GM06990 (cell line): Measurements from ENCODE around the gene FIGLA.

Experiments used
- DNase-seq: peaks from one replicate; pipeline ENCODE4 v3.0.0-alpha.2; 2011; ENCODE audit not compliant: insufficient read length; ENCODE audit errors: extremely low read depth
- H3K27me3 ChIP-seq: replicated peaks from 2 replicates; pipeline ENCODE4 v1.6.0; 2011; ENCODE audit warnings: low read length; ENCODE audit not compliant: control insufficient read depth, insufficient read depth
- H3K36me3 ChIP-seq: 2 replicates; pipeline ENCODE4 v1.5.1; 2011; ENCODE audit warnings: low read length; ENCODE audit not compliant: control insufficient read depth, insufficient read depth
- H3K4me3 ChIP-seq: replicated peaks from 2 replicates; pipeline ENCODE4 v1.5.1; 2011; ENCODE audit warnings: low read depth, mild to moderate bottlenecking, control low read depth, low read length
- TF ChIP-seq, protein P1 (sequence below): IDR thresholded peaks from 2 replicates; pipeline ENCODE4 v1.5.1; 2011; ENCODE audit warnings: low read length, control low read depth, mild to moderate bottlenecking, inconsistent platforms; ENCODE audit not compliant: insufficient read depth, poor library complexity, severe bottlenecking

Gene FIGLA

DNA sequence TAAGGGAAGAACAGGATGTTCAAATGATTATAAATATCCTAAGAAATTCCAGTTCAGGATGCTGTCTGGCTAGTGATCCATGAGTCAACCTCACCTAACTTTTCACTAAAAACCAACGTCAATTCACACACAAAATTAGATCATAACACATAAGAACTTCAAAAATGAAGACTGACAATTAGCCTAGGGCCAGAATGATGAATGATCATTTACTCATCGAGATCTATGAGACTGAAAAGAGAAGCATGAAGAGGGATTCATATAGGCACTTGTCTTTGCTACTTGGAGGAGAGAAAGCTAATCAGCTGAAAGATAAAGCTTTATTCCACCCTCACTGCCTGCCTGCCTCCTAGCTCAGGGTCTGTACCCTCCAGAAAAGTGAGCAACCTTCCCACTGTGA, 52.3 kb downstream of the FIGLA start:
- Histone ChIP-seq H3K27me3 (0 out of 2 replicates have a peak, but pooled peaks cover 1% of the 10 kb centered on the region), H3K4me3 (no peak overlapping the region), H3K36me3 (no peaks in the 10 kb centered on the region)
- TF ChIP-seq, protein P1, sequence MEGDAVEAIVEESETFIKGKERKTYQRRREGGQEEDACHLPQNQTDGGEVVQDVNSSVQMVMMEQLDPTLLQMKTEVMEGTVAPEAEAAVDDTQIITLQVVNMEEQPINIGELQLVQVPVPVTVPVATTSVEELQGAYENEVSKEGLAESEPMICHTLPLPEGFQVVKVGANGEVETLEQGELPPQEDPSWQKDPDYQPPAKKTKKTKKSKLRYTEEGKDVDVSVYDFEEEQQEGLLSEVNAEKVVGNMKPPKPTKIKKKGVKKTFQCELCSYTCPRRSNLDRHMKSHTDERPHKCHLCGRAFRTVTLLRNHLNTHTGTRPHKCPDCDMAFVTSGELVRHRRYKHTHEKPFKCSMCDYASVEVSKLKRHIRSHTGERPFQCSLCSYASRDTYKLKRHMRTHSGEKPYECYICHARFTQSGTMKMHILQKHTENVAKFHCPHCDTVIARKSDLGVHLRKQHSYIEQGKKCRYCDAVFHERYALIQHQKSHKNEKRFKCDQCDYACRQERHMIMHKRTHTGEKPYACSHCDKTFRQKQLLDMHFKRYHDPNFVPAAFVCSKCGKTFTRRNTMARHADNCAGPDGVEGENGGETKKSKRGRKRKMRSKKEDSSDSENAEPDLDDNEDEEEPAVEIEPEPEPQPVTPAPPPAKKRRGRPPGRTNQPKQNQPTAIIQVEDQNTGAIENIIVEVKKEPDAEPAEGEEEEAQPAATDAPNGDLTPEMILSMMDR = no peak
- no peak for DNase-seq

DNA sequence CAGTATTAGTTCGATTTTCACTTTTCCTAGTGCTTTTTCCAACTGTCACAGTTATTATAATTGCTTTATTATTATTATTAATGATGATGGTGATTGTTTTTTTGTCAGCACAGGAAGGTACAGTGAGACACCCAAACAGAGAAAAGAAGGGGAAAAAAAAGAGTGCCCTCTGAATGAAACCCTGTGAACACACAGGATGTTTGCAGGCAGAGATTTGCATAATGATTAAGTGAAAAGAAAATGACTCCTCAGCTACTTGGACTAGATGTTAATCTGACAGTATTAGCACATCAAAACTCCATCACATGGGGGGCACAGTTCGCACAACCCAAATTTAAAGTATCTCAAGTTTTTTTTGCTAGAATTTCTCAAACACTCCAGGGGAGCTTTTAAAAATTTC, 55.4 kb downstream of the FIGLA start:
- no peak for DNase-seq
- TF ChIP-seq, protein P1 = no peak

DNA sequence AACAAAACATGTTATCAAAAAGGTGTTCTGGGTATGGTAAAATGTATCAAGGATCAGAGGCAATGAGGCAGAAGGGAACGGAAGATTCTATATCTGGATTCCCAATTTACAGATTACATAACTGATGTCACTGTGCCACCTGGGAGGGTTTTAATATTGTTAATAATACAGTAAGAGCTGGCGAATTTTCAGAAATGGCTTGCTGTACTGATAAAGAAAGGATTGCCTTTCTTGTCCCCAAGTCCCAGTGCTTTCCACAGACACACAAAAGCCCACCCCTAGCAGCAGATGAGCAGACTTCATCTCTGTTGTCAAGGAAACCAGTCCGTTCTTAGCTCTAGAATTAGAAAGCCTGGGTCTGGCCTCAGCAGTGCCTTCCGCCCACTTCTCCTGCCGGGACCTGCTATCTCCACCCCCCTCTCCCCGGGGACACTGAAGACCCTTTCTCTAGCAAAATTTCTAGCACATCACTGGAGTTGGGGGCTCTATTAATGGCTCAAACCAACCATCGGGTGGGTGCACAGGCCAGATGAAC, 56.7 kb downstream of the FIGLA start:
- TF ChIP-seq, protein P1 = no peak
- H3K36me3 ChIP-seq = no peaks in the 10 kb centered on the region
- peaks cover 1% of the 10 kb centered on the region; the same call in 1 of the 2 replicates for H3K27me3 ChIP-seq
- H3K4me3 ChIP-seq = no peak overlapping the region
- DNase-seq = no peak

More for the DNA sequence above, 55.4 kb downstream of the FIGLA start:
- Histone ChIP-seq H3K36me3 (no peaks in the 10 kb centered on the region), H3K4me3 (no peak overlapping the region), H3K27me3 (peaks cover 1% of the 10 kb centered on the region; the same call in 1 of the 2 replicates)

DNA sequence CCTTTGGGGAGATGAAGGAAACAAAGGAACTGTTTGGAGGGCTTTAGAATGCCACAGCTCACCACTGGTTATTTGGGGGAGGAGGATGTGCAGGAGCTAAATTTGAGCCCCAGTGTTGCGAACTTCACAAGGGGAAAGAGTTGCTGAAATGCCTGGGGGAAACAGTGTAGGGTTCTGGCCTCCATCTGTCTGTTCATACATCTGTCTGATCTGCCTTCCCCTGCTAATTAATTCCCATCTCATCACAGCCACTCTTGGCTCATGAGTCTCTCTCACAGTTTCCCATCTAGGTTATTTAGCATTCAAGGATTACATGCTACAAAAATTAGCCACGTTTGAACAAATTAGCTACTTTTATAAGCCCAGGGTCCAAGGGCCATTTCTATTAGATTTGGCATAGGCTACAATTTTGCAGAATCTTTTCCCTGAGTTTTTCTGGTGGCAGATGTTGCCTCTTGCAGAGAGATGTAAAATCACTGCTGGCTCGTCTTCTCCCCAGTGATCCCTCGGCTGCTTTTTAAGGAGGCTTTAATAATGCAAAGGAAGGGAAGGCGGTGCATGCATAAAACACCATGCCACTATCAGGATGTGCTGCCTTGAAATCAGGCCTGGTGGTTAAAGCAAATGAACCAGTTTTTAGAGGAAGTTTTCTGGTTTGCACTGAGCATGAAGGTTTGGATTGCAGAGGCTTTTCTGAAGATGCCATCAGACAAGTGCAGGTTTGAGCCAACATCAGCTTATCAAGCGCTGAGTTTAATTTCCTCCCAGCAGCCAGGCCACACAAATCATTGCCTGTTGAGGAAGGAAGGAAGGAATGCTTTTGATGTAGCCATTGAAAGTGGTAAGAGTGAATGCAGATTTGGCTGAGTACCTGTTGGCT, 57.4 kb downstream of the FIGLA start:
- DNase-seq = no peak
- Histone ChIP-seq H3K4me3 (no peak overlapping the region), H3K27me3 (peaks cover 1% of the 10 kb centered on the region), H3K36me3 (no peaks in the 10 kb centered on the region)
- TF ChIP-seq, protein P1 = no peak

DNA sequence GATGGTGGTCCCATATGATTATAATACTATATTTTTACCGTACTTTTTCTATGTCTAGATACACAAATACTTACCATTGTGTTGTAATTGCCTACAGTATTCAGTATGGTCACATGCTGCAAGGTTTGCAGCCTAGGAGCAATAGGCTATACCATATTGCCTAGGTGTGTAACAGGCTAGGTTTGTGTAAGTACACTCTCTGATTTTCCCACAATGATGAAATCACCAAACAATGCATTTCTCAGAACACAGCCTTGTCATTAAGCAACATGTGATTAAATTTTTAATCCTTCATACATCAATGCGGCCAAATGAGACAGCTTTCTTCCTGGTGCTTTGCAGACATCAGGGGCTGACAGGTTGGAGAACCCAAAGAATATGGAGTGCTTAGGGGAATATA, 59.7 kb downstream of the FIGLA start:
- Histone ChIP-seq H3K27me3 (peaks cover 1% of the 10 kb centered on the region), H3K4me3 (no peak overlapping the region), H3K36me3 (no peaks in the 10 kb centered on the region)
- no peak for DNase-seq
- TF ChIP-seq, protein P1 = no peak
